Measurements from ENCODE around the gene ABCB6.

DNA sequence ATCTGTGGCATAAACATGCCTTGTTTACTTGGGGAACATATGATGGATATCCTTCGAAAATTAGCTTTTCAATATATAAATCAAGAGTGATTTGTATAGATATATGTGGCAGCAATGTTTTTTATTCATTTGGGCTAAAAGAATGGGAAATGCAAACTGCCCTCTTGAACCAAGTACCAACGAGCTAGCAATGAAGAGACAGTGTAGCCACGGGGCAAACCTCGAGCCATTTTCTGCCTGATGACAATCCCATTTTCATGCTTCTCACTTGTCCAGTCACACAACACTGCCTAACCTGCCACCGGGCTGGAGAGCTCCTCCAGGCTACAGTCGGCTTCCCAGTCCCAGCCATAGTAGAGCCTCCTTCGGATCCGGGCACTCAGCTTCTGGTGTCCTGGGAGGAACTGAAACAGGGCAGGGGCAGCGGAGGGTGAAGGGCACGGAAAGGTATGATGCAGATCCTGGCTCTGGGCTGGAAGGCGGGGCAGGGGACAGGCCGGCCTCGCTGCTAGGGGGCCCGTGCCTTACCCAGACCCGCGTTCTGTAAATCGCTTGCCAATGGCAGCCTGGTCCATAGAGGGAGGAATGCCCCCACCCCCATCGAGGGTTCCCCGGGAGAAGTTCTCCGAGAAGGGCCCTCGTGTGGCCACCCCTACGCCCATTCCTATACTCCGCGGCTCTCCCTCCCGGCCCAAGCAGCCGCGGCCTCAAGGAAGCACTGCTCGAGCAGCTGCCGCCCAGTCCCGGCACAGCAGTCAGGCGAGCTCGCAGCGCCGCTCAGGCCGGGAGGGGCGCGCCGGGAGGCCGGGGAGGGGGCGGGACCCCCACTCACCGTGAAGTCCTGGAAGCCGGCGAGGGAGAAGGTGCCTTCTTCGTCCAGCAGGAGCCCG, 42.6 kb downstream of the ABCB6 start:
- TF ChIP-seq, protein P1, sequence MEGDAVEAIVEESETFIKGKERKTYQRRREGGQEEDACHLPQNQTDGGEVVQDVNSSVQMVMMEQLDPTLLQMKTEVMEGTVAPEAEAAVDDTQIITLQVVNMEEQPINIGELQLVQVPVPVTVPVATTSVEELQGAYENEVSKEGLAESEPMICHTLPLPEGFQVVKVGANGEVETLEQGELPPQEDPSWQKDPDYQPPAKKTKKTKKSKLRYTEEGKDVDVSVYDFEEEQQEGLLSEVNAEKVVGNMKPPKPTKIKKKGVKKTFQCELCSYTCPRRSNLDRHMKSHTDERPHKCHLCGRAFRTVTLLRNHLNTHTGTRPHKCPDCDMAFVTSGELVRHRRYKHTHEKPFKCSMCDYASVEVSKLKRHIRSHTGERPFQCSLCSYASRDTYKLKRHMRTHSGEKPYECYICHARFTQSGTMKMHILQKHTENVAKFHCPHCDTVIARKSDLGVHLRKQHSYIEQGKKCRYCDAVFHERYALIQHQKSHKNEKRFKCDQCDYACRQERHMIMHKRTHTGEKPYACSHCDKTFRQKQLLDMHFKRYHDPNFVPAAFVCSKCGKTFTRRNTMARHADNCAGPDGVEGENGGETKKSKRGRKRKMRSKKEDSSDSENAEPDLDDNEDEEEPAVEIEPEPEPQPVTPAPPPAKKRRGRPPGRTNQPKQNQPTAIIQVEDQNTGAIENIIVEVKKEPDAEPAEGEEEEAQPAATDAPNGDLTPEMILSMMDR (IDR thresholded peaks at IDR 0.05) = peak in 2 of 6 experiments; percentile 5 to 15
- no peak for TF ChIP-seq POLR2A (IDR thresholded peaks at IDR 0.05)
